Peyer's patch (tissue), 4 donors: ENCODE data around the gene RAD51B. TPM values are rescaled to one million over a fixed set of nuclear protein-coding genes. Genes with fewer than 3 reads are reported as not detected.

ENCODE experiments used
- DNase-seq, 3 donors: peaks; one replicate each; pipeline ENCODE4 v3.0.0-alpha.2; 2017 to 2019
- H3K27ac ChIP-seq, 4 donors: fragments of 200-600 bp; sonication (generic); one replicate each; pipeline ENCODE4 v1.5.1; 2016 to 2019
- H3K27me3 ChIP-seq, 2 donors: fragments of 200-600 bp; sonication (generic); one replicate each; pipeline ENCODE4 v1.5.1; 2019
- H3K36me3 ChIP-seq, 3 donors: fragments of 200-600 bp; sonication (generic); one replicate each; pipeline ENCODE4 v1.5.1; 2016 to 2019
- H3K4me1 ChIP-seq, 4 donors: fragments of 200-600 bp; sonication (generic); one replicate each; pipeline ENCODE4 v1.5.1; 2016 to 2019
- H3K4me3 ChIP-seq, 4 donors: fragments of 200-600 bp; sonication (generic); 1 replicate in 3 of 4; 2 replicates in 1 of 4; pipeline ENCODE4 v1.5.1; 2016 to 2019; ENCODE audit warnings: mild to moderate bottlenecking in 1 of 4
- H3K9me3 ChIP-seq, 4 donors: fragments of 200-600 bp; sonication (generic); one replicate each; pipeline ENCODE4 v1.5.1; 2016 to 2019; ENCODE audit warnings: mild to moderate bottlenecking in 1 of 4
- POLR2A ChIP-seq, 2 donors: fragments of 450-650 bp; IDR thresholded peaks; one replicate each; pipeline ENCODE4 v1.5.1; 2017; ENCODE audit warnings: antibody characterized with exemption in 2 of 2, mild to moderate bottlenecking in 2 of 2, moderate library complexity in 2 of 2
- total RNA-seq, 4 donors: library from RNA; depleted of rRNA; stranded (reverse); fragments of >200 nt; gene quantifications; one replicate each; pipeline ENCODE4 v1.1.0, GENCODE V29; 2016
- TF ChIP-seq, protein P1 (sequence below), 6 experiments: fragments of 450-650 bp in 4 of 6; fragments of 200-600 bp in 2 of 6; sonication (generic) in 1 of 6; IDR thresholded peaks; one replicate each; pipeline ENCODE4 v1.5.1; 2017 to 2019; ENCODE audit warnings: antibody characterized with exemption in 6 of 6, mild to moderate bottlenecking in 3 of 6, moderate library complexity in 1 of 6

RAD51B gene
- total RNA-seq, 4 donors from 2014 or later, result 12.6 to 103 (median 33.1) TPM

DNA sequence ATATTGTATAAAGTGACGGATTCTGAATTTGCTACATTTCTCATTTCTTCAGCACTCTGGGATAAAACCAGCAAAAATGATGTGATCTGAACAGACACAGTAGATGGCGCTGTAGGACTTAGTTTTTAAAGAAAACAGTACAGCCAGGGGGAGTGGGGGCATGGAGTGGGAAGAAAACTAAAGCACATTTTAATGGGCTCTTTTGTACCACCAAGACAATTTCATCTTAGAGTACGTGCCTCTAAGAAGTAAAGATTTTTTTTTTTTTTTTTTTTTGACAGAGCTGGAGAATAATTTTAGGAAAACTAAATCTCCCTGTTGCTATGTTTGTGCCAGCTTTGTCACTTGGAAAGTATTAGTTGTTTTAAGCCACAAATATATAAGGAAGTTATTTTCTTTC lies 124.4 kb downstream of the RAD51B start:
- no peaks in the 10 kb centered on the region for H3K27me3 ChIP-seq
- TF ChIP-seq, protein P1, sequence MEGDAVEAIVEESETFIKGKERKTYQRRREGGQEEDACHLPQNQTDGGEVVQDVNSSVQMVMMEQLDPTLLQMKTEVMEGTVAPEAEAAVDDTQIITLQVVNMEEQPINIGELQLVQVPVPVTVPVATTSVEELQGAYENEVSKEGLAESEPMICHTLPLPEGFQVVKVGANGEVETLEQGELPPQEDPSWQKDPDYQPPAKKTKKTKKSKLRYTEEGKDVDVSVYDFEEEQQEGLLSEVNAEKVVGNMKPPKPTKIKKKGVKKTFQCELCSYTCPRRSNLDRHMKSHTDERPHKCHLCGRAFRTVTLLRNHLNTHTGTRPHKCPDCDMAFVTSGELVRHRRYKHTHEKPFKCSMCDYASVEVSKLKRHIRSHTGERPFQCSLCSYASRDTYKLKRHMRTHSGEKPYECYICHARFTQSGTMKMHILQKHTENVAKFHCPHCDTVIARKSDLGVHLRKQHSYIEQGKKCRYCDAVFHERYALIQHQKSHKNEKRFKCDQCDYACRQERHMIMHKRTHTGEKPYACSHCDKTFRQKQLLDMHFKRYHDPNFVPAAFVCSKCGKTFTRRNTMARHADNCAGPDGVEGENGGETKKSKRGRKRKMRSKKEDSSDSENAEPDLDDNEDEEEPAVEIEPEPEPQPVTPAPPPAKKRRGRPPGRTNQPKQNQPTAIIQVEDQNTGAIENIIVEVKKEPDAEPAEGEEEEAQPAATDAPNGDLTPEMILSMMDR (IDR thresholded peaks at IDR 0.05), result peak; percentile 43 to 98 (median 90)
- TF ChIP-seq POLR2A (IDR thresholded peaks at IDR 0.05), result no peak
- DNase-seq, result peak in 2 of 3 donors; percentile 49 to 83
- H3K27ac ChIP-seq, result peak overlapping the region in 1 of 4 donors; percentile 7
- H3K36me3 ChIP-seq, result no peaks in the 10 kb centered on the region
- peaks cover 0 to 24% (median 0%) of the 10 kb centered on the region in 4 donors for H3K4me1 ChIP-seq
- H3K9me3 ChIP-seq, result no peaks in the 10 kb centered on the region
- no peak overlapping the region for H3K4me3 ChIP-seq

DNA sequence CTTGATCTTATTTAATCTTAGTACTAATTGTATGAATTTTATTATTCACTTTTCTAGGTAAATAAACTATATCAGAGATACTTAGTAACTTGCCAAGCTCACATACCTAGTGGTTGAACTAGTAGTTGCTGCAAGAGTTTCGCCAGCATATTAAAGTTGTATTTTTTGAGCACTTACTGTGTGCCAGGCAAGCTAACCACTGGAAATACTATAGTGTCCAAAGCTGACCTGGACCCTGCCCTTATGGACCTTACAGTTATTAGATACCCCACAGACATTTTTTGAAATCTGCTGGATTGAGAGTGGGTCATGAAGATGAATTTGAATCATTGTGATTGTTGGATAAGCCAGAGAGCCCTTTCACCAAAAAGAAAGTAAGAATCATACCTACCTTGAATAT lies 125.0 kb downstream of the RAD51B start:
- Histone ChIP-seq H3K4me3 (no peak overlapping the region), H3K36me3 (no peaks in the 10 kb centered on the region), H3K27ac (peak overlapping the region in 2 of 4 donors; percentile 7 to 36), H3K27me3 (no peaks in the 10 kb centered on the region), H3K9me3 (peaks cover 0 to under 1% (median 0%) of the 10 kb centered on the region in 4 donors), H3K4me1 (peaks cover 0 to 24% (median 0%) of the 10 kb centered on the region in 4 donors)
- DNase-seq, result no peak
- no peak for TF ChIP-seq POLR2A (IDR thresholded peaks at IDR 0.05)
- TF ChIP-seq, protein P1 (IDR thresholded peaks at IDR 0.05), result peak in 2 of 6 experiments; percentile 10

DNA sequence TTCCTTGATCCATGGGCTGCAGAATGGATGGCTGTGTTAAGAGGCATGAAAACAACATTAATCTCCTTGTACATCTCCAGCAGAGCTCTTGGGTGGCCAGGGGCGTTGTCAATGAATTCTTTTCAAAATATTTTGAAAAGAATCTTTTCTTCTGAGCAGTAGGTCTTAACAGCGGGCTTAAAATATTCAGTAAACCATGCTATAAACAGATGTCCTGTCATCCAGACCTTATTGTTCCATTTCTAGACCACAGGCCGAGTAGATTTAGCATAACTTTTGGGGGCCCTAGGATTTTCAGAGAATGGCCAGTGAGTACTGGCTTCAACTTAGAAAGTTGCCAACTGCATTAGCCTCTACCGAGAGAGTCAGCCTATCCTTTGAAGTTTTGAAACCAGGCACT lies 130.2 kb downstream of the RAD51B start:
- peaks cover 0 to 4% (median 0%) of the 10 kb centered on the region in 4 donors for H3K4me1 ChIP-seq
- H3K27ac ChIP-seq, result no peak overlapping the region
- no peak overlapping the region for H3K4me3 ChIP-seq
- no peak for DNase-seq
- TF ChIP-seq POLR2A (IDR thresholded peaks at IDR 0.05), result no peak
- TF ChIP-seq, protein P1 (IDR thresholded peaks at IDR 0.05), result no peak
- H3K9me3 ChIP-seq, result peaks cover 0 to 4% (median 0%) of the 10 kb centered on the region in 4 donors
- H3K27me3 ChIP-seq, result no peaks in the 10 kb centered on the region
- H3K36me3 ChIP-seq, result no peaks in the 10 kb centered on the region

DNA sequence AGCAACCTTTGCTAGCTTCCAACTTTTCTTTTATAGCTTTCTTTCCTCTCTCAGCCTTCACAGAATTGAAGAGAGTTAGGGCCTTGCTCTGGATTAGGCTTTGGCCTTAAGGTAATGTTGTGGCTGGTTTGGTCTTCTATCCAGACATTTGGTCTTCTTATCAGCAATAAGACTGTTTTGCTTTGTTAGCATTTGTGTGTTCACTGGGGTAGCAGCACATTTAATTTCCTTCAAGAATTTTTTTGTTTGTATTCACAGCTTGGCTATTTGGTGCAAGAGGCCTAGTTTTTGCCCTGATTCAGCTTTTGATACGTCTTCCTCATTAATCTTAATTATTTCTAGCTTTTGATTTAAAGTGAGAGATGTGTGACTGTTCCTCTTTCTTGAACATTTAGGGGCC lies 130.8 kb downstream of the RAD51B start:
- Histone ChIP-seq H3K9me3 (peaks cover 0 to 4% (median 0%) of the 10 kb centered on the region in 4 donors), H3K4me1 (no peaks in the 10 kb centered on the region), H3K27ac (no peak overlapping the region), H3K4me3 (no peak overlapping the region), H3K36me3 (no peaks in the 10 kb centered on the region), H3K27me3 (no peaks in the 10 kb centered on the region)
- TF ChIP-seq, protein P1 (IDR thresholded peaks at IDR 0.05), result no peak
- TF ChIP-seq POLR2A (IDR thresholded peaks at IDR 0.05), result no peak
- DNase-seq, result no peak

DNA sequence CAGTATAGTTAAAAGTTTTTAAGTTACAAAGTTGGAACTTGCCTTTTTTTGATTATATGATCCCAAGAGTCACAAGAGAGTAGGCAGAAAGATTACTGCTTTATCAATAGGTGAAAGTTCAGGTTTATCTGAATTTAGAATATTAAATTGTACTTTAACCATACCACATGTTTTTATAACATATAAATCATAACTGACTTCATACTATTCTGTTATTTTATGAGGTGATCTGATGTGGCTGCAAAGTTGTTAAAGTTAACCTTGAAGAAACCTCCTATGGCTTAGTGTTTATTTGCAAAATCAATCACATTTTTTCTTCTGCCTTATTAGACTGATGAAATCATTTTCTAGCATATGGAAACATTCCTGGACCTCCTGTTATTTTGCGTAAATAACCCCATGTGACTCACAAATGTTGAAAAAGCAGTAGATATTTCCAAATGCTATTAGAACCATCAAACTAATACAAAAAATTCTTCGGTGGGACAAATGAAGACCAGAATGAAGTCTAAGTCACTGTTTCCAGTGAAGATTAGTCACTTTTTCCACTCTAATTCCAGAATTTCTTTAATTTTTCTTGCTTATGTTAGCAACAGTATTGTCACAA lies 132.1 kb downstream of the RAD51B start:
- no peaks in the 10 kb centered on the region for H3K36me3 ChIP-seq
- no peak overlapping the region for H3K4me3 ChIP-seq
- no peak overlapping the region for H3K27ac ChIP-seq
- H3K27me3 ChIP-seq, result no peaks in the 10 kb centered on the region
- no peaks in the 10 kb centered on the region for H3K4me1 ChIP-seq
- DNase-seq, result no peak
- TF ChIP-seq, protein P1 (IDR thresholded peaks at IDR 0.05), result no peak
- TF ChIP-seq POLR2A (IDR thresholded peaks at IDR 0.05), result no peak
- peaks cover 0 to 4% (median 0%) of the 10 kb centered on the region in 4 donors for H3K9me3 ChIP-seq
